HG02973 (cell line): ENCODE data around the gene TGM4.

ENCODE experiments used
- ATAC-seq: cut with Tn5 transposase; IDR thresholded peaks from one replicate; pipeline ENCODE4 v1.9.1; 2021; ENCODE audit warnings: moderate library complexity; ENCODE audit not compliant: unreplicated experiment

The TGM4 gene

DNA sequence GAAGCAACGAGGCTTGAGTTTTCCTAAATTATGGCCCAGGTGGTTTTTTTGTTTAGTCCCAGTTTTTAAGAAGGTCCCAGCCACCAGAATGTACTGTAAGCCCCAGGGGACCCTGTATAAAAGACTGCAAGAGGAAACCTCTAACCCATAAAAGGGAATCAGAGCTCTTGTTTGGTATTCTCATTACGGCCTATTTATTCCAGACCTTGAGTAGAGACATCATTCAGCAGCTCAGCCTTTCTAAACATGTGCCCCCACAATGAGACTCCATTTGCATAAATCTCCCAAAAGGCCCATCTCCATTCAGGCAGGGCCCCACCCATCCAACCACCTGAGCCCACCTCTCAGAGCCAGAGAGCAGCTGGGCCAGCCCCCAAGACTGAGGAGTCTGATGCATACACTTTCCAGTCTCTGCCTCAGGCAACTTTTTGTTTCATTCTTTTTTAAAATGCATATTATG lies 75.9 kb downstream of the TGM4 start:
- no peak for ATAC-seq

DNA sequence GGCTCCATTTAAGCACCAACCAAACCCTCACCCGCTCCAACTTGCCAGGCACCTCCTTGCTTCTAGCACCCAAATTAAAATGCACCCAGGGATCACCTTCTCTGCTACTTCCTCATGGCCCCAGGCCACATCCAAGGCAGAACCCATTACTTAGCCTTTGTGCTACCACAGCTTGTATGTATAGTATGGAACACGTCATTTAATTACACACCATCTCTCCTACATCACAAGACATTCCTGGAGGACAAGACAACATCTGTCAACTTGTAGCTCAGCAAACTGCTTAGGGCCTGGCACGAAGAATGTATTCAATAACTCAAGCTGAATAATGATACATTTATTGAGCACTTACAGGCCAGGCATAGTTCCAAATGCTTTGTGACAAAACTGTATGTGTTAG lies 78.3 kb downstream of the TGM4 start:
- no peak for ATAC-seq

DNA sequence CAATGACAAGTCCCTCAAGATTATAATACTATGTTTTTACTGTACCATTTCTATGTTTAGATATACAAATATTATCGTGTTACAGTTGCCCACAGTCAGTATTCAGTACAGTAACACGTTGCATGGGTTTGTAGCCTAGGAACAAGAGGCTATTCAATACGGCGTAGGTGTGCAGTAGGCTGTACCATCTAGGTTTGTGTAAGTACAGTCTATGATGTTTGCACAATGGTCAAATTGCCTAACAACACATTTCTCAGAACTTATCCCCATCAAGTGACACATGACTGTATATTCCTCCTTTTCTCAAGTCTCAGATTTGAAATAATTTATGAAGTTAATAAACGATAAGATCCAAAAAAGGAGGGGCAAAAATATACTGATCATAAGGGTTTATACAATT lies 79.9 kb downstream of the TGM4 start:
- ATAC-seq: no peak

DNA sequence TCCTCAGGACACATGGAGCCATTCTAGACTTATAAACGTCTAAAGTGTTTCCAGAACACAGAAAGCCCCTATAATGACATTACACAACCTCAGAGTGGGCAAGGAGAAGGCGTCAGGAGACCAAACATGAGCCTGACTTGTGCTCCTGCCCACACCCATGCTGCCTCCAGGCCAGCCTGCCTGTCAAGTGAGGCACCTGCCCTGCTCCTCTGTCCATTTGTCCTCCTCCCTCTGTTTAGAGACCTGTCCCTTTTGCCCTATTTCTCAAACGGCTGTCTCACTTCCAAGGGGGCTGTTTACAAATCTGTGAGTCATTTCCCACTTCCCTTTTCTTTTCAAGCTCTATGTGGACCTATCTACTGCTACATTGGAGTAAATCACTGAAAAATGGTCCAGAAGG lies 80.6 kb downstream of the TGM4 start:
- ATAC-seq: peak; percentile 69

DNA sequence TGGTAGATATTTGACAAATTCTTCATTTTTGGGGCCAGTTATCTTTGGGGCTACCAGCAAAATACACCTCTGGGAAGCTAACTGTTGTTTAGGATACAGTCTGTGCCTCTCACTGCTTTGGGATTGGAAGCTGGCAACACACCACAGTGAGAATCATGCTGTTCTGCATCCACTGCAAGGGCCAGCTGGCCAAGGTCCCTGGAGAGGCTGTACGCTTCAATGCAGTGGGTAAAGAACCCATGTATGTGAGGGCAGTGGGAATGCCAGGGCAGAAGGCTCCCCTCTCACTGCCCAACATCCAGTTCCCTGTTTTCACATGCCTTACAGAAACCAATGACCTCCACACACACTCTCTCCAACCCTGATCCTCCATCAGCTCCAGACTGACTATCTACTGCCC lies 81.5 kb downstream of the TGM4 start:
- ATAC-seq: no peak

DNA sequence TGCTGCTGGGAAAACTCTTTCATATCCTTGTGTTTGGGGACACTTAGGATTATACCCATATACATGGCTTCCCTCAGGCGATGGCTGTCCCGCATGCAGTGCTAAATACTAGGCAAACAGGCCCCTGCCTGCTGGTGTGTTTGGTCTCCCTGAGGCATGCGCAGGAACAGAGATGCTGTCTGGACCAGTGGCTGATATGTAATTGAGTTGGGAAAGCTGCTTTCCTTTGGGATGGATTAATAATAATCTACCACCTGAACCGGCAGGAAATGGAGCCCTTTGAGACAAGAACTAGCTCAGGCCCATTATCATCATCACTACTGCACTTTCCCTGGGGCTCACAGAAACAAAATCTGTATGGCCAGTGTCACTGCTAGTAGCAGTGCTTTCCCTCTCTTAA lies 83.6 kb downstream of the TGM4 start:
- ATAC-seq: no peak

DNA sequence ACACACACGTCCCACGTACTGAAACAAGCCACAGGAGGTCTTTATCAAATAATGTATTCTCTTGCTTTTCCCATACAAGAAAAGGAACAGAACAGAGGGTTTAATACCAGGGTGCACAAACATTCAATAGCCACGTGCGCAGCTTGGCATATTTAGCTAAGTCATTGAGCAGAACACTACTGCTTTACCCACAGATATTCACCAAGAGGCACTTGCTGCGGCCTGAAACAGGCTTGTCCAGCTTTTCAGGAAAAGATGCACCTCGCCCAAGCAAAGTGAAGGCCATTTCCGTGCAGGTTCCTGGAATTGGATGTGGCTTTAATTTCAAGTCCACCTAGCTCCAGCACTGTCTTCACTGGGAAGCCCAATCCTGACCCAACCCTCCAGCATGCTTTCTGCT lies 84.0 kb downstream of the TGM4 start:
- ATAC-seq: no peak

DNA sequence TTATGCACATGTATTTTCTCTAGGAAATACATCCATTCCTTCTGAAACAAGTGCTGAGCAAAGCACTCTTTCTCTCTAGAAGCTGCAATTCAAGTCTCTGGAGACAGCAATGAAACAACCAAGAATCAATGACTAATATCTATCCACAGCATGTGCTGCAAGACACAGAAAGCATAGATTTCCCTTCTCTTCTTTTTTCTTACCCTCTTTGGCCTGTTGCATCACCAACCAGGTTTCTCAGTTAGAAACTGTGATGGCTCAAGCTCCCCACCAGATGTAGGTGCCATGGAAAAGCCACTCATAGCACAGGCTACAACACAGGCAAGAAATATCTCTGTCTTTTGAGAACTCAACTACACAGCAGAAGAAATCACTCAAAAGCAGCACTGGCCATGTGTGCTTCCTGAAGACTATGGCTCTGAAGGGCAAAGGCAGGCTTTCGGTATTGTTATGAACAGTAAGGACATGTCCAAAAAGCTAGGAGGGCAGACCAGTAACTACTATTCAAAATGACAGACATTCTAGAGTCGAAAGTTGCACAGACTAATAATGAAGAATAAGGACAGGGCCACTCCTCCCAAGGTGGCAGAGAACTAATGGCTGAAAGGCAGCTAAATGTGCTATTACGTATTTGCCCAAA lies 86.1 kb downstream of the TGM4 start:
- ATAC-seq: no peak

DNA sequence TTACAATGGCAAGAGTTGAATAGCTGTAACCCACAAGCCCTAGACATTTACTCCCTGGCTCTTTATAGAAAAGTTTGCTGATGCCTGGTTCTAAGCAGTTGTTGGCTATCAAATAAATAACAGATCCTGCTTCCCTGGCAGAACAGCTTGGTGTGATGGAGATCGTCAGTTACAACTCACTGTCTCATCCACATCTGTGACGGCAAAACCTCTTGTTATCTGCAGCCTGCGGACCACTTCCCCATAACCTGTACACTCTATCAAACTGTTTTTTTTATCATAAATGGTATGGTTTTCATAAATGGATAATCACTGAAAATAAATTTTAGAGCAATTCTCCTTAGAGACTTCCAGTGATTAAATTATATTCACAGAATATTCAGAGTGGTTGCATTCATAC lies 87.5 kb downstream of the TGM4 start:
- no peak for ATAC-seq

DNA sequence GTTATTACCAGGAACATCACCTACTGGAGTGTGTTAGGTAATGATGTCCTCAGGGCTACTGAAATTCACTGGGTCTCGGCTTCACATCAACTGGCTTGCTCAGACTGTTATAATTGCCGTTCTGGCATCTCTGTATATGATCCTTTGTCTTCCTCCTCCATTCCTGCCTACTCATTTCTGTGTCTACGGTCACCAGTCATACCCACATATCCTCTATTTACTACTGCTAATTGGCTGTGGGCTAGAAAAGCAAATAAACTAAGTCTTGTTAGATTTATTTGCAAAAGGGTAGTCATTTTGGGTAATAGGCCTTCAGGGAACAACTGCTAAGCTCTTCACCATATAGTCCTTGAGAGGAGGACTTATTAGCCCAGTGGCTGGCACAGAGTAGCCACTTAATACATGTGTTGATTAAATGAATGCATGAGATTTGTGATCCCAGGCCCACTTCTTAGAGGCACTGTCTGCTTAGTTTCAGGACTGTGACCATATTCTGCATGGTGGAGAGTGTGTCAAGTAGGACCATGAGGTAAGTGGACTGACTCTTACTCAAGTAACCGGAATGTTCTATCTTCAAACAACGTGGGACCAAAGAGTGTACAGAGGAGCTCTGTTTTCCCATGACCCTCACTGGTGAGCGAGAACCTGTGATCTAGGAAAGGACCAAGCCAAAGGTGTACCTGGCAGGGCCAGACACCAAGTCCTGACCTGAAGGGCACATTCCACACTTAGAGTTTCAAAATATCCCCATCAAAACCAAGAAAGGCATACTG lies 88.4 kb downstream of the TGM4 start:
- ATAC-seq: no peak

DNA sequence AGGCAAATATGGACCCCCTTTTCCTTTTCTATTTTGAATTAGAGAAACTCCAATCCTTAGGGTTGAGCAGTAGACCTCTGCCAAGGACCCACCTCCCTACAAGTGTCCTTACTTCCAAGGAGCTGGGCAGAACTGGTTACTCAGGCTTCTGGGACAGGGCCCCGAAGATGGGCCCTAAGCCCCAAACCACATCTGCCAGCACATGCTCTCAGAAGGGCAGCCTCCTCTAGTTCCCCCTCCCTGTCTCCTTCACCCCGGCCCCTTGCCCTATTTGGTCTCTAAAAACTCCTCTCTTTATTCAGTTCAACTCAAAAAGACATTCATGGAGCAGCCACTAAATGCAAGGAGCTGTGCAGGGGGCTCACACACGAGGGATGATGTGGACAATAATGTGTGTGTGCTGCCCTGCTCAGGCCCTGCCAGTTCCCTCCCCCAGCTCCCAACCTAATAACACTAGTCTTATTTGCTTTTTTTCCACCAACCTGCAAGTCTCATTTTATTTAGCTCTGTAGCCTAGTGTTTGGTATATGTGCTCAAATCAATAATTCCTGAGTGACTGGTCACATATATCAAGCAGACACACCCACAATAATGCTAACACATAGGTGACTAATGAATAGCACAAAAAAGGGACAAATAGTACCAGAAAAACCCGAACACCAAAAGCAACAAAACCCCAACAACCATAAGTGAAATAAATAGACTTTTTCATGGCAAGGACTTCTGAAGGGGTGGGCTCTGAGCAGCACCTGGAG lies 89.3 kb downstream of the TGM4 start:
- no peak for ATAC-seq
